ENCODE data around the gene SPATA45. TPM values are rescaled to one million over a fixed set of nuclear protein-coding genes. Genes with fewer than 3 reads are reported as not detected.

The SPATA45 gene

Small RNA genes lying within 50 kb of the gene (small RNA-seq; reads per million reads assigned to genes)
- gene AC104333.1 = not detected
- not detected for gene AC104333.2
